Tibial nerve (tissue), 4 donors: ENCODE results near the gene TNFRSF19. TPM values are rescaled to one million over a fixed set of nuclear protein-coding genes. Genes with fewer than 3 reads are reported as not detected.

ENCODE experiments used
- DNase-seq, 2 donors: peaks; one replicate each; pipeline ENCODE4 v3.0.0-alpha.2; 2019; ENCODE audit warnings: low spot score in 2 of 2
- H3K27ac ChIP-seq, 4 donors: fragments of 200-600 bp; sonication (generic) in 3 of 4; one replicate each; pipeline ENCODE4 v1.5.1; 2017 to 2019; ENCODE audit warnings: mild to moderate bottlenecking in 1 of 4
- H3K27me3 ChIP-seq, 2 donors: fragments of 200-600 bp; sonication (generic) in 1 of 2; one replicate each; pipeline versions ENCODE4 v1.5.1 to v1.6.0; 2017 to 2019
- H3K36me3 ChIP-seq, 3 donors: fragments of 200-600 bp; sonication (generic); one replicate each; pipeline ENCODE4 v1.5.1; 2018 to 2019
- H3K4me1 ChIP-seq, 4 donors: fragments of 200-600 bp; sonication (generic) in 3 of 4; one replicate each; pipeline ENCODE4 v1.5.1; 2017 to 2019
- H3K4me3 ChIP-seq, 4 donors: fragments of 200-600 bp; sonication (generic) in 3 of 4; one replicate each; pipeline ENCODE4 v1.5.1; 2017 to 2019; ENCODE audit warnings: mild to moderate bottlenecking in 1 of 4, moderate library complexity in 1 of 4
- H3K9me3 ChIP-seq, 4 donors: fragments of 200-600 bp; sonication (generic) in 3 of 4; one replicate each; pipeline ENCODE4 v1.5.1; 2017 to 2019
- CTCF ChIP-seq, 5 experiments: fragments of 200-600 bp in 3 of 5; fragments of 450-650 bp in 2 of 5; sonication (generic) in 3 of 5; IDR thresholded peaks; one replicate each; pipeline ENCODE4 v1.5.1; 2016 to 2019; ENCODE audit warnings: antibody characterized with exemption in 5 of 5, mild to moderate bottlenecking in 3 of 5, moderate library complexity in 2 of 5
- EP300 ChIP-seq, 2 donors: sonication (generic); formaldehyde crosslinking; IDR thresholded peaks; one replicate each; pipeline ENCODE4 v1.6.1; 2017; ENCODE audit warnings: antibody characterized with exemption in 2 of 2, mild to moderate bottlenecking in 1 of 2
- POLR2A ChIP-seq, 2 donors: fragments of 450-650 bp; IDR thresholded peaks; one replicate each; pipeline ENCODE4 v1.6.1; 2017; ENCODE audit warnings: antibody characterized with exemption in 2 of 2, mild to moderate bottlenecking in 2 of 2, moderate library complexity in 2 of 2
- WGBS, 2 donors: methylation state at CpG; one replicate each; pipeline ENCODE4 v1.1.5; 2018; 5-methylcytosine and 5-hydroxymethylcytosine counted together
- total RNA-seq, 4 donors: library from RNA; depleted of rRNA; stranded (reverse); fragments of >200 nt; gene quantifications; one replicate each; pipeline ENCODE4 v1.1.0, GENCODE V29; 2016

The TNFRSF19 gene
- total RNA-seq, 4 donors from 2014 or later = 10.7 to 24.3 (median 20.3) TPM

- no peaks in the 10 kb centered on the region for H3K9me3 ChIP-seq
- WGBS, 2 donors = 67 to 78% methylated on average over 3 of the region's 3 CpGs
- H3K4me3 ChIP-seq = no peak overlapping the region
- H3K27me3 ChIP-seq = no peaks in the 10 kb centered on the region
- DNase-seq = no peak
- no peak overlapping the region for H3K27ac ChIP-seq
- peaks cover 0 to 4% (median 0%) of the 10 kb centered on the region in 3 donors for H3K36me3 ChIP-seq
- H3K4me1 ChIP-seq = peaks cover 0 to 34% (median 17%) of the 10 kb centered on the region in 4 donors
- TF ChIP-seq EP300 (IDR thresholded peaks at IDR 0.05) = no peak
- no peak for TF ChIP-seq CTCF (IDR thresholded peaks at IDR 0.05)
- TF ChIP-seq POLR2A (IDR thresholded peaks at IDR 0.05) = no peak
These were observed 43.4 kb downstream of the TNFRSF19 start for GRCh38 chr13:23613596-23613995.

- Histone ChIP-seq H3K4me1 (peaks cover 0 to 14% (median 9%) of the 10 kb centered on the region in 4 donors), H3K27ac (no peak overlapping the region), H3K9me3 (no peaks in the 10 kb centered on the region), H3K36me3 (peaks cover 0 to 9% (median 0%) of the 10 kb centered on the region in 3 donors), H3K4me3 (no peak overlapping the region), H3K27me3 (no peaks in the 10 kb centered on the region)
- TF ChIP-seq POLR2A (IDR thresholded peaks at IDR 0.05) (no peak), CTCF (IDR thresholded peaks at IDR 0.05) (no peak), EP300 (IDR thresholded peaks at IDR 0.05) (no peak)
- DNase-seq = no peak
- 76 to 79% methylated on average over 15 of the region's 15 CpGs for WGBS, 2 donors
These were observed 45.3 kb downstream of the TNFRSF19 start for GRCh38 chr13:23615395-23616081.

- TF ChIP-seq EP300 (IDR thresholded peaks at IDR 0.05) (no peak), POLR2A (IDR thresholded peaks at IDR 0.05) (no peak), CTCF (IDR thresholded peaks at IDR 0.05) (no peak)
- WGBS, 2 donors = 93 to 94% methylated on average over 2 of the region's 2 CpGs
- peaks cover 0 to 10% (median 0%) of the 10 kb centered on the region in 3 donors for H3K36me3 ChIP-seq
- no peaks in the 10 kb centered on the region for H3K27me3 ChIP-seq
- DNase-seq = no peak
- no peak overlapping the region for H3K4me3 ChIP-seq
- peaks cover 0 to 7% (median 2%) of the 10 kb centered on the region in 4 donors for H3K4me1 ChIP-seq
- no peak overlapping the region for H3K27ac ChIP-seq
- H3K9me3 ChIP-seq = no peaks in the 10 kb centered on the region
These were observed 46.0 kb downstream of the TNFRSF19 start for GRCh38 chr13:23616228-23616627.

- H3K36me3 ChIP-seq = peaks cover 0 to 17% (median 0%) of the 10 kb centered on the region in 3 donors
- H3K4me3 ChIP-seq = no peak overlapping the region
- H3K4me1 ChIP-seq = no peaks in the 10 kb centered on the region
- no peak for DNase-seq
- no peaks in the 10 kb centered on the region for H3K9me3 ChIP-seq
- H3K27me3 ChIP-seq = no peaks in the 10 kb centered on the region
- WGBS, 2 donors = 62 to 67% methylated on average over 3 of the region's 3 CpGs
- TF ChIP-seq EP300 (IDR thresholded peaks at IDR 0.05) = no peak
- TF ChIP-seq POLR2A (IDR thresholded peaks at IDR 0.05) = no peak
- TF ChIP-seq CTCF (IDR thresholded peaks at IDR 0.05) = no peak
- H3K27ac ChIP-seq = no peak overlapping the region
These were observed 47.4 kb downstream of the TNFRSF19 start for GRCh38 chr13:23617551-23618024.

- Histone ChIP-seq H3K4me1 (no peaks in the 10 kb centered on the region), H3K36me3 (peaks cover 0 to 23% (median 0%) of the 10 kb centered on the region in 3 donors), H3K27ac (no peak overlapping the region), H3K4me3 (no peak overlapping the region), H3K9me3 (peaks cover 0 to 3% (median 0%) of the 10 kb centered on the region in 4 donors), H3K27me3 (no peaks in the 10 kb centered on the region)
- DNase-seq = no peak
- WGBS, 2 donors = 72 to 74% methylated on average over 8 of the region's 8 CpGs
- TF ChIP-seq POLR2A (IDR thresholded peaks at IDR 0.05) = no peak
These were observed 48.1 kb downstream of the TNFRSF19 start for GRCh38 chr13:23618341-23618740.
